GM19324 (cell line): Measurements from ENCODE around the gene SH3RF3.
"Not testable (repeated sequence)": the region's sequence is repeated elsewhere in the genome, so short reads cannot be mapped to it uniquely, and the experiment has no call there.

ENCODE experiments used
- ATAC-seq: cut with Tn5 transposase; IDR thresholded peaks from one replicate; pipeline ENCODE4 v1.9.1; 2021; ENCODE audit warnings: mild to moderate bottlenecking, moderate library complexity; ENCODE audit not compliant: unreplicated experiment, low FRiP score

Gene SH3RF3

GRCh38 chr2:109212836-109213563, 84.0 kb downstream of the SH3RF3 start:
- ATAC-seq, result no peak

DNA sequence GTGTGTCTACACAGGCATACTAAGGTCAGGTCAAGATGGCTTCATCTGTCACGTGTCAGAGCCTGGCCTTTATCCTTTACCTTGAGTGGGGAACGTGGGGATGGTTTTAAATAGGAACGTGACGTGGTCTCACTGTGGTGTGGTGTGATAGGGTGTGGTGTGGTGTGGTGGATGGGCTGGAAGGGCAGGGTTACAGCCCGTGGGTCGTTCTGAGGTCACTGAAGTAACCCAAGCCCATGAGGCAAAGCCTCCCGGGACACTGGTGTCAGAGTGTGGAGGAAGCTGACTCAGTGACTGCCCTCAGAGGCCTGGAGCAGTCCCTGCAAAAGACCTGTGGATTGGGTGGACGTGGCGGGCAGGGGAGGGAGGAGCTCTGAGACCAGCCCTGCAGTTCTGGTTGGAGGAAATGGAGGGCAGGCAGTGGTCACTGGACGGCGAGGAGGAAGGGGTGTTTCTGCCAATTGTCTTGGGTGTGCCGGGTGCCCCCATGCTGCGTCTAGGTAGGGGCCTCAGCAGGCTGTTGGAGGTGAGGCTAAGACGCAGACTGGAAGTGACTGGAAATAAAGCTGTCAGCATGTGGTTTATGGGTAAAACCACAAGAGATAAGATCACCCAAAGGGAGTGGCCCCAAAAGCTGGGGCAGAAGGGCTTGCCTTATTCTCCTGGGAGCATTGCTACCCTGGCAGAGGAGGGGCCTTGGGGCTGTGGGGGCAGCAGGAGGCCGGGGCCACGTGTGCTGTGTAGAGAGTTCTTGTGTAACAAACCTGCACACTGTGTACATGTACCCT, 84.8 kb downstream of the SH3RF3 start:
- no peak for ATAC-seq

GRCh38 chr2:109214651-109215371, 85.8 kb downstream of the SH3RF3 start:
- no peak for ATAC-seq

DNA sequence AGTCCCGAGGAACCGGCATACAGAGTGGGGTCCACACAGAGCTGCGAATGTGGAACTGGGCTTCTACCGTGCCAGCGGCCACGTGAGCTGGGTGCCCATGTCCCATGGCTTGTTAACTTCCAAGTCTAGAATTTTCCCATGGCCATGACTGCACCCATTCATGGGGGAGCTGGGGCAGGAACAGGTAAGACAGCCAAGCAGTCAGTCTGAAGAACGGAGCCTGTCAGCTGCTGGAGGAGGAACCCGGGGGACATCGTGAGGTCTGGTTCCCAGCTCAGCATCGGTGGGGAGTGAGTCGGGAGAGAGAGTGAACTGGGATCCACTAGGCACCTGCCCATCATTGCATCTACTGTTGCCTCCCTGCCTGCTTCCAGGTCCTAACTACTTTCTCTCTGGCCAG, 86.9 kb downstream of the SH3RF3 start:
- no peak for ATAC-seq

DNA sequence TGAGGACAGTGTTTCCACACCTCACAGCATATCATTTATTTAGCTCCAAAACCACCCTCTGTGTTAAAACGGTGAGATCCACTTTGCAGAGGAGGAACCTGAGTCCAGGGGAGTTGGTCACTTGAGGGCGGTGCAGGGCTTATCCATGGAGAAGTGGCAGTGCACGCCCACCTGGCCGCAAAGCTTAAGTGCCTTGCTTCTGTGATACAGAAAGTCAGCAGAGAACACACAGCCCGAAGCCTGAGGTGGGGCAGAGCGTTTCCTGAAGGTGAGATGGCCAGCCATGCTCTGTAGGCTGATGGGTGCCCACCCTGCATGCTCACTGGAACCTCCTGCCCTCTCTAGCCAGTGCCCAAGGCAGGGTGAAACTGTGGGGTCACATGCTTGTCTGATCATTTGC, 87.3 kb downstream of the SH3RF3 start:
- ATAC-seq, result no peak

DNA sequence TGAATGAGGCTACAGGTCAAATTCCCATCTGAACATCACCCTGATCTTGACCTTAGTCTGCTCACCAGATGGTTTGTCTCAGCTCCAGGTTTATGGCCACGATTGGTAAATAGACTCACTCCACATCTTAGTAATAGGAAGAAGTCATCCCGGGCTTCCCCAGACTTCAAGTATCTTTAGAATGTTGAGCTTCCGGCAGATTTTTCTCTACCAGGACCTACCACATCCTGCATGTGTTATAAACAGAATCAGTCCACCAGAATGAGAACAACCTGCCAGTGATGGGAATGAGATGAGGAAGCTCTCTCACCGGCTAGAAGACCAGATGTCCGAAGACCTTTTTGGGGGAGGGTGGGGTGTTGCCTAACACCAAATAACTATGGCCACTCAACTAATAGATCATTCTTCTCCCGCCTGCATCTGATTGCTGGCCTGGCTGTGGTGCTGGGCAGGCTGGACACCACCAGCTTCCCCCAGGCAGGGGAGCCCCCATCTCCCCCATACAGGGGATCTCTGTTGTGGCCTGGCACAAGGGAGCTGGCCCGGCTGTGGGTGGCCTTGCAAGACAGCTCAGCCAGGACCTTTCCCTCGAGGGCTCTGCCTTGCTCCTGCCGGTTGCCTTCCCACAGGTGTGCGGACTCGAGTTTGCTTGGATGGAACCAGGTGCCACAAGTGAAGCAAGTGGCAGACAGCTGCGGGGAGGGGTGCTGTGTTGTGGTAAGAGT, 88.5 kb downstream of the SH3RF3 start:
- ATAC-seq, result no peak

DNA sequence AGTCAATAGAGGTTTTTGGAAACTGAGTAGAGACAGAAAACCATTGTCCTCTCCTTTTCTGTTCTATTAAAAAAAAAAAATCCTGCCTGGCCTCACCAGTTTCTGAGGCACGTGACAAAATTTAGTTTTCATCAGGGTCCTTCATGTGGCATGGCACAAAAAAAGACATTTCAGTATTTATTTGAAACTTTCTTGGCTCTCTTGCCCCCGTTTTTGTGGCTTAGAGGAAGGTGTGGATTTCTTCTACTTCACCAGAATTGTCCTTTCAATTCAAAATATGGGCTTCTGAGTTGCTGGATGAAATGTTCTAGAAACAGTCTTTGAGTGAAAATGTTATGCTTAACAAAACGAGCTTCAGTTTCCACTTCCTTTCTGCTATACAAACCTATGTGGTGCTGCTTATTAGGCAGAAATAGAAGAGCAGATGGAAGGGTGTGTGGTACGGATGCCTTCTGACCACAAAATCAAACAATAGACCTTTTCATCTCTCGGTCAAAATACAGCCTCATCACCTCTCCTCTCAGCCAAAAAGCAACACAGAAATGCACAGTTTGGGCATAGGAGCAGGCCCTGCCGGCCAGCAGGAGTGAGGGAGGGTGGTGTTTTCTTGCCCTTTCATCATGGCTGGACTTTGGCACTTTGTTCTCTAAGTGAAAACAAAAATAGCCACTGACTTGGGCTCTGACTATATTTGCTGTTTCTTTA, 89.2 kb downstream of the SH3RF3 start:
- peak; percentile 45 for ATAC-seq

DNA sequence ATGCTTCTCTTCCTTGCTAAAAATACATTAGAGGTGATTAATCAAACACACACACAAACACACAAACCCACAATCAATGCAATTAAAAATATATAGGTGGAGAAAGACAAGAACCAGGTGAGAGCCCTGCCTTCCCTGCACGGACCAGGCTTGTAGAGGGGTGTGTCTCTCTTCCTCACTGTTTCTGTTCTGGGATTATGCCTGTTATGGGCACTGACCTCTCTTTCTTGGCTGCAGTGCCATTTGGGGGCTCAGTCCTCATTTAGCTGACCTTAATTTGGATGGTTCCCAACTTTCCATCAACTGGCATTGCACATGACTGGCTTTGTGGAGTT, 89.8 kb downstream of the SH3RF3 start:
- no peak for ATAC-seq

DNA sequence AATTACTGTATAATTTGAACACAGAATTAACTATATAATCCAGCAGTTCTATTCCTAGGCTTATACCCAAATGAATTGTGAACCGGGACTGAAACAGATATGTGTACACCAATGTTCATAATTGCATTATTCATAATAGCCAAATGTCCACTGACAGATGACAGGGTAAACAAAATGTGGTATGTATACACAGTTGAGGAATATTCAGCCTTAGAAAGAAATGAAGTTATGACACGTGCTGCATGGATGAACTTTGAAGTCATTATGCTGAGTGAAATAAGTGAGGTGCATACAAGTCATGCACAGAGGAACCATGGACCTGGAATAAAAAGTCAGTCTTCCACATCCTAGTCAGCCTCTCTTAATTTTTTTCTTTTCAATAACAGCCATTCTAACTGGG, 91.9 kb downstream of the SH3RF3 start:
- no peak for ATAC-seq

- not testable (repeated sequence) for ATAC-seq
Observed at GRCh38 chr2:109221316-109221715, 92.3 kb downstream of the SH3RF3 start.

GRCh38 chr2:109222422-109222821, 93.4 kb downstream of the SH3RF3 start:
- no peak for ATAC-seq

DNA sequence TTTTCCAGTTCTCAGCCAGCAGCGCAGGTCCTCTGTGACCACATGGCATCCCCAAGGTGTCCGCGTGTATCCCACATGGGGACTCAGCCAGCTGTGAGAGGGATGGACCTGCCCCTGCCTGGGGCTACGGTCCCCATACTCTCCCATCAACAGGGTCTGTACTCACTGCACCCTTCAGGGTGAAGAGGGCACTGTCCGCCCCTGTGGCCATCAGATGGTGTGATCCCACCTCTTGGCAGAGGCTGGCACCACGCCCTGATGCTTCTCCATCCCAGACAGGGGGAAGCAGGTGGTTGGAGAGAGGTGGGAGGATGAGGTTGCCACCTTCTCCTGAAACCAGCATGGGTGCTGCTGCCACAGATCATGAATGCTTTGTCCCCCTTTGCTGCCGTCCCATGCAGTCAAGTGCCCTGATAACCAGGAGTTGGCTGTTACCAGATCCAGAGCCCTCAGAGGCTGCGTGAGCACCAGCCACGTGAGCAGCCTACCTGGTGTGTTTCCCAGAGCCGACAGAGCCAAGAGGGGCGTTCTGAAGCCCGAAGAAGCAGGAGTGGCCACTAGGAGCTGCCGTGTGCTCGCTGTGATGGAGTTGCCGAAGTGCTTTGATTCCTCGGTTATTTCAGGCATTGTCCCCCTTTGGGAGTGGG, 93.9 kb downstream of the SH3RF3 start:
- ATAC-seq, result no peak

GRCh38 chr2:109223490-109223889, 94.5 kb downstream of the SH3RF3 start:
- no peak for ATAC-seq

DNA sequence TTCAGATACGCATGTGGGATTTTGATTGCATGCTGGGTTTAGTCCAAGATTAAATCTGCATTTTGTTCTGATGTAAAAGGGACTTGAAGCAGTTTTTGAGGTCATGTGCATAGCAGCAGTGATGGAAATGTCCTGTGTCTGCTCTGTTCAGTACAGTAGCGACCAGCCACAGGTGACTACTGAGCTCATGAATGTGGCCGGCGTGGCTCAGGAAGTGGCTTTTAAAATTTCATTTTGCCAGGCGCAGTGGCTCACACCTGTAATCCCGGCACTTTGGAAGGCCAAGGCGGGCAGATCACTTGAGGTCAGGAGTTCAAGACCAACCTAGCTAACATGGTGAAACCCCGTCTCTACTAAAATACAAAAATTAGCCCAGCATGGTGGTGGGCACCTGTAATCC, 95.3 kb downstream of the SH3RF3 start:
- ATAC-seq, result not testable (repeated sequence)

DNA sequence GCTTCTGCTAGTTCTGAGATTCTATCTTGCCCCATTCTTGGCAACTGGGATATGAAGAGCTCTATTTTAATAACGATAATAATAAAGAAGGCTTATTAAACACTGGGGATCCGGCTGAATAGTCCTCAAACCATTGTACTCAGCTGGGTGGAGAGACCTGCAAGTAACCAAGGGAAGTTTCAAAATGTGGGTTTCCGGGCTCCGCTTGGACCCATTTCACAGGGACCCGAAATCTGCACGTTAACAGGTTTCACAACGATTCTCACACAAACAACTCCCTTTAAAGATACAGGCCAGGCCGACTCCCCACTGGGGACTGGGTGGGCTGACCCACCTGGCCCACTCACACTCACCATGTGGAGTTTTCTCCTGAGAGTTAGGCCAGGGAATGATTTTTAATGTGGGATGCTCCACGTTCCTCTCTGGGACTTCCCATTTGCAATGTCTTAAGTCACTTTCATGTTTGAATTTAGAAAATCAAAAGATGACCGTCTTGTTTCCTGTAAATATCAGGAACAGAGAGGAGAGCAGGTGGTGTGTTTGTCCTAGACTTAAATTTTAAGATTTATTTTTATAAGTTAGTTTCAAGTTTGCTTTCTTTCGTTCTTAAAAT, 96.3 kb downstream of the SH3RF3 start:
- ATAC-seq, result no peak

DNA sequence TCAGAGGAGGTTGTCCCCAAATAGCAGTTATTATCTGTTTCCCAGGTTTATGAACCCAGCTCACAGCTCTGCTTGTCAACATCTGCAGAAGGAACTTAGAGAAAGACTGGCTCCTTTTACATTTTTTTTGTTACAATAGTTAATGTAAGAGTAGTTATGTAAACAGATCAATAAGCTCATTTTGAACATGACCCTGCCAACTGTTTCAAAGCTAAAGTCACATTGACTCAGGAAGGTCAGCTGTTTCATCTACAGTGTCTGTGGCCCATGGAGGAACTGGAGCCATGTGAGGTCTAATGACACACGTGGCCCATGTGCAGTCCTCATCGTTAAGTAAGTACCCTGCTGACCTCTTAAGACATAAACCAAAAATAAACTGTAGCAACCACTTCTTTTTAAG, 97.1 kb downstream of the SH3RF3 start:
- no peak for ATAC-seq

- no peak for ATAC-seq
Observed at GRCh38 chr2:109226622-109227021, 97.6 kb downstream of the SH3RF3 start.

DNA sequence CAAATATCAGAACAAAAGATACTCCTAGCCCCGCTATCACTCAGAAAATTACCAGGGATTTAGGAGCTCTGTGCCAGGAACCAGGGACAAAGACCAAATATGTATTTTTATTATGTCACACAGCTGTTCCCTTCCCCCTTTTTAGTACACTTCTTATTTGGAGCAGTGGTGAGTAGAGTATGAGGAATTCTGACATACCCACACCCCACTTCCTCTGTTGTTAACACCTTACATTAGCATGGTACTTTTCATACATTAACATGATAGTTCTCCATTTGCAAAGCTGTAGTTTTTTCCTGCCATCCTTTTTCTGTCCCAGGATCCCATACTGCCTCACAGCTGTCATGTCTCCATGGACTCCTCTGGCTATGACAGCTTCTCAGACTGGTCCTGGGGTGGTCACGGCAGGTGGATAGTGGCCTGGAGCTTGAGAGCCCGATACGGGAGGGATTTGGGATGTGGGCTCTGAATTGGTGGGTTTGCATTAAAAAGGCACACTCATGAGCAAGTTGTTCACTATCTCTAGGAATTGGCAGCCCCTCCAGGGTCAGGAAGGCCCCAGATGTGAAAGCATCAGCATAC, 100.2 kb downstream of the SH3RF3 start:
- ATAC-seq, result no peak

DNA sequence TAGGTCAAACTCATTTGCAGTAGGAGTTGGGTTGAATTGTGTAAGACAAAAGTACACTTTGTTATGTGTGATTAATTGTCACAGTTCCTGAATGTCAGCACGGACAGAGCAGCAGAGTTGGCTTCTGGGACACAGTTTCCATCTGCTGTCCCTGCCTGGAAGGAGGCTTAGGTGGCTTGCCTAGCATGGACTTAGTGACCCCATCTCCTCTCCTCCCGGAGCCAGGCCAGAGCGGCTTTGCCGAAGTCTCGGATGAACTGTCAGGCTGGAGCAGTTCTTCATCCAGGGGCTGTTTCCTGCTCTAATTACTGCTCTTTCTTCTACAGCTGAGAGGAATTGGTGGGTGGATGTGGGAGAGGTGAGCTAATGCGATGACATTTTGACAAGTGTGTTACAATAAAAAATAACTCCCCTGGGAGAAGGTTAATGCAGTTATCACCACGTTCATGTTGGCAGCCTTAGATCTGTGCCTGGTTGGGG, 102.0 kb downstream of the SH3RF3 start:
- ATAC-seq, result no peak
